ENCODE results near the gene SHTN1.

Gene SHTN1, protein sequence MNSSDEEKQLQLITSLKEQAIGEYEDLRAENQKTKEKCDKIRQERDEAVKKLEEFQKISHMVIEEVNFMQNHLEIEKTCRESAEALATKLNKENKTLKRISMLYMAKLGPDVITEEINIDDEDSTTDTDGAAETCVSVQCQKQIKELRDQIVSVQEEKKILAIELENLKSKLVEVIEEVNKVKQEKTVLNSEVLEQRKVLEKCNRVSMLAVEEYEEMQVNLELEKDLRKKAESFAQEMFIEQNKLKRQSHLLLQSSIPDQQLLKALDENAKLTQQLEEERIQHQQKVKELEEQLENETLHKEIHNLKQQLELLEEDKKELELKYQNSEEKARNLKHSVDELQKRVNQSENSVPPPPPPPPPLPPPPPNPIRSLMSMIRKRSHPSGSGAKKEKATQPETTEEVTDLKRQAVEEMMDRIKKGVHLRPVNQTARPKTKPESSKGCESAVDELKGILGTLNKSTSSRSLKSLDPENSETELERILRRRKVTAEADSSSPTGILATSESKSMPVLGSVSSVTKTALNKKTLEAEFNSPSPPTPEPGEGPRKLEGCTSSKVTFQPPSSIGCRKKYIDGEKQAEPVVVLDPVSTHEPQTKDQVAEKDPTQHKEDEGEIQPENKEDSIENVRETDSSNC

DNA sequence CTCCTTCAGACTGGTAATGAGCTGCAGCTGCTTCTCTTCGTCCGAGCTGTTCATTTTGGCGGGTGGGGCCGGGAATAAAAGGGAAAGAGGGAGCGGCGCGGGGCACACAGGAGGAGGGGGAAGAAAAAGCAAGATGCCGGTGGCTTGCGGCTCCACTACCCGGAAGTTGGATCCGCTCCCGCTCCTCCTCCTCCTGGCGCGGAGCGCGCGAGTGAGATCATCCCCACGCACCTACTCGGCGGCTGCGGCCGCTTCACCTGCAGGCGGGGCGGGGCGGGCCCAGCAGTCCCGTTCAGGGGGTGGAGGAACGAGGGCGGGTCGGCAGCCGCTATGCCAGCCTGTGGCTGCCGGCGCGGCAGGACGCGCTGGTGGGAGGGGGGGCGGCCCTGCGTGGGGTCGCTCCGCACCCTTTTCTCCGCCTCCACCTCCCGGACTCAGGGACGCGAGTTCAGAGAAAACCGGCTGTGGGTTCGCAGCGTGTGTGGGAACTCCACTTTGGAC is at the start of gene SHTN1:
TSS of gene SHTN1 (minus strand) at position 162 of the 501 bp plus-strand sequence. CDS start at position 54, 108 bp downstream.
- Histone ChIP-seq H3K36me3 (ENCODE audit: control insufficient read depth, insufficient read depth, low read length) (no peaks in the 10 kb centered on the region), H3K9ac (ENCODE audit: low read depth, low read length) (peak within 1 kb of the TSS; percentile 50), H3K9me3 (ENCODE audit: control insufficient read depth, insufficient read depth, low read length) (no peaks in the 10 kb centered on the region), H3K4me1 (ENCODE audit: control insufficient read depth, insufficient read depth, low read length) (peaks cover 13% of the 10 kb centered on the region; the same call in 1 of the 2 replicates), H3K27me3 (ENCODE audit: control insufficient read depth, insufficient read depth, low read length) (peaks cover 9% of the 10 kb centered on the region), H3K27ac (ENCODE audit: low read depth, low read length) (no peak within 1 kb of the TSS), H3K4me3 (ENCODE audit: low read depth, low read length) (peak within 1 kb of the TSS; percentile 79)

DNA sequence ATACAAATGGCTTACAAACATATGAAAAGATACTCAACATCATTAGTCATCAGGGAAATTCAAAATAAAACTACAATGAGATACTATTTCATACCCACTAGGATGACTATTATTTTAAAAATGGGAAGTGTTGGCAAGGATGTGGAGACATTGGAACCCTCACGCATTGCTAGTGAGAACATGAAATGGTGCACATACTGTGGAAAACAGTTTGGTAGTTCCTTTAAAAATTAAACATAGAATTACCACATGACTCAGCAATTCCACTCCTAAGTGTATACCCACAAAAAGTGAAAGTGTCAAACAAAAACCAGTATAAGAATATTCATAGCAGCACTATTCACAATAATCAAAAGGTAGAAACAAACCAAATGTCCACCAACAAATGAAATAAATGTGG is 48.5 kb upstream of the SHTN1 start:
- Histone ChIP-seq H3K4me3 (ENCODE audit: low read depth, low read length) (no peak overlapping the region), H3K9ac (ENCODE audit: low read depth, low read length) (no peak overlapping the region), H3K4me1 (ENCODE audit: control insufficient read depth, insufficient read depth, low read length) (no peaks in the 10 kb centered on the region), H3K27me3 (ENCODE audit: control insufficient read depth, insufficient read depth, low read length) (no peaks in the 10 kb centered on the region; the same call in 1 of the 2 replicates), H3K27ac (ENCODE audit: low read depth, low read length) (no peak overlapping the region), H3K36me3 (ENCODE audit: control insufficient read depth, insufficient read depth, low read length) (no peaks in the 10 kb centered on the region), H3K9me3 (ENCODE audit: control insufficient read depth, insufficient read depth, low read length) (no peaks in the 10 kb centered on the region)

DNA sequence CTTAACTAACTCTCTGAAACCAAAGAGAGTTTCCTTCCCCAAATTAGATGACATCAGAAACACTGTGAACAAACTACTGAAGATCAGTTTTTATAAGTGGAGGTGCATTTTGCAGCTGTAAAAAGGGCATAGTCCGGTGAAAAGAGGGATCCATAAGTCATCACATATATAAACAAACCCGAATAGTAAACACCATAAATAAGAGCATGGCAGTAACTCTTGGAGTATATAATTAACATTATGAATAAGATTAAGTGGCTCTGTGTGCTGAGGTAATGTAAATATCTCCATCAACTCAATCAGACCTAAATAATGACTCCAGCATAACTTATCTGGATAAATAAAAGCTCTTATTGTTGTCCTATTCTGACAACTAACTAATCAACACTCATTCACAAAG is 43.0 kb upstream of the SHTN1 start:
- Histone ChIP-seq H3K9ac (ENCODE audit: low read depth, low read length) (no peak overlapping the region), H3K9me3 (ENCODE audit: control insufficient read depth, insufficient read depth, low read length) (no peaks in the 10 kb centered on the region), H3K27ac (ENCODE audit: low read depth, low read length) (no peak overlapping the region), H3K4me1 (ENCODE audit: control insufficient read depth, insufficient read depth, low read length) (no peaks in the 10 kb centered on the region), H3K36me3 (ENCODE audit: control insufficient read depth, insufficient read depth, low read length) (no peaks in the 10 kb centered on the region), H3K4me3 (ENCODE audit: low read depth, low read length) (no peak overlapping the region), H3K27me3 (ENCODE audit: control insufficient read depth, insufficient read depth, low read length) (no peaks in the 10 kb centered on the region)

DNA sequence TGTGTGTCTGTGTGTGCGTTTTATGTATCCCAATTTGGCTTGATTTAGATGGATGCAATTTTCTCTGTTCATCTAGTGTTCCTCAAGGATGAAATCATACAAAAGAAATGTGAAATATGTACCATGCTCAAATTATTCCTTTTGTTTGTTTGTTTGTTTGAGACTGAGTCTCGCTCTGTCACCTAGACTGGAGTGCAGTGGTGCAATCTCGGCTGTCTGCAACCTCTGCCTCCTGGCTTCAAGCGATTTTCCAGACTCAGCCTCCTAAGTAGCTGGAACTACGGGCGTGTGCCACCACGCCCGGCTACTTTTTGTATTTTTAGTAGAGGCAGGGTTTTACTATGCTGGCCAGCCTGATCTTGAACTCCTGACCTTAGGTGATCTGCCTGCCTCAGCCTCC is 11.3 kb upstream of the SHTN1 start:
- H3K36me3 ChIP-seq (ENCODE audit: control insufficient read depth, insufficient read depth, low read length), result no peaks in the 10 kb centered on the region
- H3K4me3 ChIP-seq (ENCODE audit: low read depth, low read length), result no peak overlapping the region
- no peaks in the 10 kb centered on the region for H3K27me3 ChIP-seq (ENCODE audit: control insufficient read depth, insufficient read depth, low read length)
- H3K4me1 ChIP-seq (ENCODE audit: control insufficient read depth, insufficient read depth, low read length), result no peaks in the 10 kb centered on the region
- no peak overlapping the region for H3K9ac ChIP-seq (ENCODE audit: low read depth, low read length)
- H3K27ac ChIP-seq (ENCODE audit: low read depth, low read length), result no peak overlapping the region
- no peaks in the 10 kb centered on the region for H3K9me3 ChIP-seq (ENCODE audit: control insufficient read depth, insufficient read depth, low read length)

DNA sequence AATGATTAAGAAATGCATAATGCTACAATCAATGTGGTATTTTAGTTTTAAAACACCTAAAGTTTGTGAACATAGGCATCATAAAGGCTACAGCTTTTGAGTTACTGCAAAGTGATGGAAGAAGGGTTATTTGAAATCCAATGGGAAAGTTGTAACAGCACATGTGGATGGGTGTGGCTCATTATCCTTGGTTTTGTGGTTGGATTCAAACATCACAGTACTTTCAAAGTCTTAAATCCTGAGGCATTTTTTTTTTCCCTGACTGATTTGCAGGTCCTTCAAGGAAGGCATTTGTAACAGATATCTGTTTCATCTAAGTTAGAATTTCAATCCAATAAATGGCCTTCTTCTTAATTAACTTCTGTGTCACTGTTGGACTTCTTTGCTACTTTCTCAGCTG is 9.8 kb upstream of the SHTN1 start:
- no peak overlapping the region for H3K27ac ChIP-seq (ENCODE audit: low read depth, low read length)
- H3K4me3 ChIP-seq (ENCODE audit: low read depth, low read length), result no peak overlapping the region
- H3K4me1 ChIP-seq (ENCODE audit: control insufficient read depth, insufficient read depth, low read length), result no peaks in the 10 kb centered on the region
- H3K27me3 ChIP-seq (ENCODE audit: control insufficient read depth, insufficient read depth, low read length), result no peaks in the 10 kb centered on the region
- H3K36me3 ChIP-seq (ENCODE audit: control insufficient read depth, insufficient read depth, low read length), result no peaks in the 10 kb centered on the region
- no peak overlapping the region for H3K9ac ChIP-seq (ENCODE audit: low read depth, low read length)
- H3K9me3 ChIP-seq (ENCODE audit: control insufficient read depth, insufficient read depth, low read length), result no peaks in the 10 kb centered on the region

DNA sequence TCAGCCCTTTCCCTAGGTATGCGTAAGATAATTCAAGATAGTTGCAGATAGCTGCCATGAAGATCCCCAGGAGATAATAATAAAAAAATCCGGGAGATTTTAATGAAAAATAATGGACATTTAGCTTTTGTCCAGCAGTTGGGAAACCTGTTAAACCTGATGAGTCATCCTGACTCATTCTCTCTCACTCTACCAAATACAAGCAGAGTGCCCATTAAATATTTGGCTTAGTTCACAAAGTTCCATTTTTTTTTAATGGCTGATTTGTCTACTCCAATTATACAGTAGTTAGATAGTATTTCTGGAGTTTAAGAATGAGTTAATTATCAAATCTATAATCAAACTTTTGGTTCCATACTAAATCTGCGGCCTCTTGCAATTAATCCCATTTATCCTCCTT is 2.1 kb upstream of the SHTN1 start:
- no peaks in the 10 kb centered on the region for H3K9me3 ChIP-seq (ENCODE audit: control insufficient read depth, insufficient read depth, low read length)
- no peak overlapping the region for H3K27ac ChIP-seq (ENCODE audit: low read depth, low read length)
- no peaks in the 10 kb centered on the region for H3K36me3 ChIP-seq (ENCODE audit: control insufficient read depth, insufficient read depth, low read length)
- H3K4me3 ChIP-seq (ENCODE audit: low read depth, low read length), result no peak overlapping the region
- H3K4me1 ChIP-seq (ENCODE audit: control insufficient read depth, insufficient read depth, low read length), result peaks cover 4% of the 10 kb centered on the region; the same call in 1 of the 2 replicates
- no peak overlapping the region for H3K9ac ChIP-seq (ENCODE audit: low read depth, low read length)
- peaks cover 9% of the 10 kb centered on the region for H3K27me3 ChIP-seq (ENCODE audit: control insufficient read depth, insufficient read depth, low read length)

DNA sequence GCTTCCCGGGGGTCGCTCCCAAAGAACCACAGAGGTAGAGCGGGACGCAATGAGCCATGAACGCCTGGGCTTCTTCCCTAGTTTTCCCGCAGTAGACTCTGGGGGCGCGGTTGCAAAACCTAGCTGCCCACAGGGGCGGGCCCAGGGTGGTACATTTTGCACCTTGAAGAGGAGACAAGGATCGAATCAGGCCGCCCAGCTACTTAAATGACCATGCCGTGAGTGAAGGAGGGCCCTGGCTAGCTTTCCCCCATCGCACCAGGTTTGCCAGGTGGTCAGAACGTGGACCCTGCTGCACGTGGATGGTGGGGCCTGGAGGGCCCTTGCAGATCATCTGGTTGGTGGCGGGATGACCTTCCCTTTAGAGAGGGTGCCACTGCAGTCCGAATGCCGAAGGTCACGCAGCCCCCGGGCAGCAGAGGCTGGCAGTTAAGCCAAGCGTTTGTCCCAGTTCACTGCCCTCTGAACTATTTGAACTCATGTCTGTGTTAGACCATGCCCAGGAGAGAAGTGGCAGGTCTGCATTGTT is 604 bp upstream of the SHTN1 start:
- Histone ChIP-seq H3K9me3 (ENCODE audit: control insufficient read depth, insufficient read depth, low read length) (no peaks in the 10 kb centered on the region), H3K27me3 (ENCODE audit: control insufficient read depth, insufficient read depth, low read length) (peaks cover 9% of the 10 kb centered on the region), H3K4me3 (ENCODE audit: low read depth, low read length) (peak overlapping the region; percentile 79), H3K9ac (ENCODE audit: low read depth, low read length) (peak overlapping the region; percentile 23; the same call in 1 of the 2 replicates), H3K36me3 (ENCODE audit: control insufficient read depth, insufficient read depth, low read length) (no peaks in the 10 kb centered on the region), H3K27ac (ENCODE audit: low read depth, low read length) (no peak overlapping the region), H3K4me1 (ENCODE audit: control insufficient read depth, insufficient read depth, low read length) (peaks cover 9% of the 10 kb centered on the region; the same call in 1 of the 2 replicates)

DNA sequence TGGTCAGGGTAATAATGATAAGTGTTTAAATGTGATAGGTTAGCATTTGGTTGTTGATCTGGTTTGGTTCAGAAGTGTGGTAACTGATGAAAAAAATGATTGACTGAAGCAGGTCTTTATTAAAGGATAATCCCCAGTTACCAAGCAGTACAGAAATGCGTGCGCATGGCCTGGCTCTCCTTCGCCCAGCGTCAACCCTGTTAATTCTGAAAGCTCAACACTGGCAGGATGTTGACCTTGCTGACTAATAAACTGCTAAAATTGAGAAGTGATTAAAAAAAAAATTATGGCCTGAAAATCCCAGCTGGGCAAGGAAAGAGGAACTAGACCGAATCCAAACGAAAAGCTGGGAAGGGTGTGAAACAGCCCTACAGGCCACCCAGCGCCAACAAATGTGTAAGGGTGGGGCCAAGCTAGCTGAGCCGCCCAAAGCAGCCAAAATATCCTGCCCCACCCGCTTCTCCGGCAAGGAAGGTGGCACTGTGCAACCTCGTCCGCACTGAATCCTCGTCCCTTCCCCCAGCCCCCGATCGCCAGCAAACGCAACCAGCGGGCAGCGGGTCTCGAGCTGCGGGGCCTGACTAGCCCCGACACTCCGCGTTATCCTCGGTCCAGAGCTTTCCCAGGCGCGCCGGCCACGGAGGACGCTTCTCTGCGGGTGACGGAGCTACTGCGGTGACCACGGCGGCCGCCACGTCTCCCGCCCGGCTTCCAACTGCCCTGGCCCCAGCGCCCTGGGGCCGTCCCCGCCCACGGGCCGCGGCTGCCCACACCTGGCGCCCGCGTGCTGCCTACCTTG is 561 bp downstream of the SHTN1 start:
- Histone ChIP-seq H3K27me3 (ENCODE audit: control insufficient read depth, insufficient read depth, low read length) (peaks cover 9% of the 10 kb centered on the region), H3K36me3 (ENCODE audit: control insufficient read depth, insufficient read depth, low read length) (no peaks in the 10 kb centered on the region), H3K4me1 (ENCODE audit: control insufficient read depth, insufficient read depth, low read length) (peaks cover 13% of the 10 kb centered on the region; the same call in 1 of the 2 replicates), H3K9me3 (ENCODE audit: control insufficient read depth, insufficient read depth, low read length) (no peaks in the 10 kb centered on the region), H3K27ac (ENCODE audit: low read depth, low read length) (no peak overlapping the region), H3K4me3 (ENCODE audit: low read depth, low read length) (peak overlapping the region; percentile 79), H3K9ac (ENCODE audit: low read depth, low read length) (peak overlapping the region; percentile 50)

DNA sequence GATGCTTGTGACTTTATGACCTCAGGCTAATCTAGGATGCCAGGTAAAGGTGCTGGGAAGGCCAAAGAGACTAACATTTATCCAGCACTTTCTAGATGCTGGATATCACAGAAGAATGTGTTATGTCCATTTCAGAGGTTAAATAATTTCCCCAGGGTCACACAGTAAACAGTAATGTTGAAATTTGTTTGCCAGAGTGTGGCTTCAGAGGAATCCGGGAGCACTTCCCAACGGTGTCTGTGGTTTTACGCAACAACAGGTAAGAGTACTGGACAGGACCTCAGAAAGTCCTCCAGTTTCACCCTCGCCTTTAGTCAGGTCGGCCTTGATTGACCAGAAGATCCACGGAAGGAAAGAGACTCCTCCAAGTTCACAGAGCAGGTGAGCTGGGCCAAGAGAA is 1.7 kb downstream of the SHTN1 start:
- Histone ChIP-seq H3K4me3 (ENCODE audit: low read depth, low read length) (no peak overlapping the region), H3K36me3 (ENCODE audit: control insufficient read depth, insufficient read depth, low read length) (no peaks in the 10 kb centered on the region), H3K27me3 (ENCODE audit: control insufficient read depth, insufficient read depth, low read length) (peaks cover 9% of the 10 kb centered on the region), H3K9me3 (ENCODE audit: control insufficient read depth, insufficient read depth, low read length) (no peaks in the 10 kb centered on the region), H3K27ac (ENCODE audit: low read depth, low read length) (no peak overlapping the region), H3K4me1 (ENCODE audit: control insufficient read depth, insufficient read depth, low read length) (peaks cover 13% of the 10 kb centered on the region; the same call in 1 of the 2 replicates), H3K9ac (ENCODE audit: low read depth, low read length) (no peak overlapping the region)

DNA sequence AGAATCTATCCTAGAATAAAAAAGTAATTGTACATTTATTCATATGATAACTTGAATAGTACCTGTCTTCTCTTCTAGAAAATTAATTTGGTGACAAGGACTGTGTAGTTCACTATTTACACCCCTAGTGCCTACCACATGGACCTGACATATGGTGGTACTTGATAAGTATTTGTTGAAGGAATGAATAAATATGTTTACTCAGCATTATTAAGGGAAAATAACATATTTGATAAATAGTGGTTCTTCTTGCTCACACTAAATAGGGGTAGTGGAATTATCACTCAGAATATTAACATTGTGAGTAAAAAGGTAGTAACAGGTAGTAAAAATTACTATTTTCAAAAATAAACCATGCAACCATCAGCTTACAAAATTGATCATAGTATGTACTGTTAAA is 2.8 kb downstream of the SHTN1 start:
- H3K9ac ChIP-seq (ENCODE audit: low read depth, low read length), result no peak overlapping the region
- peaks cover 13% of the 10 kb centered on the region; the same call in 1 of the 2 replicates for H3K4me1 ChIP-seq (ENCODE audit: control insufficient read depth, insufficient read depth, low read length)
- no peaks in the 10 kb centered on the region for H3K36me3 ChIP-seq (ENCODE audit: control insufficient read depth, insufficient read depth, low read length)
- no peak overlapping the region for H3K4me3 ChIP-seq (ENCODE audit: low read depth, low read length)
- H3K27me3 ChIP-seq (ENCODE audit: control insufficient read depth, insufficient read depth, low read length), result peaks cover 9% of the 10 kb centered on the region
- no peak overlapping the region for H3K27ac ChIP-seq (ENCODE audit: low read depth, low read length)
- H3K9me3 ChIP-seq (ENCODE audit: control insufficient read depth, insufficient read depth, low read length), result no peaks in the 10 kb centered on the region
